Prostate gland (tissue), 2 donors: ENCODE data around the gene NKX1-1.

Experiments
- CTCF ChIP-seq, 4 experiments: fragments of 200-600 bp in 2 of 4; fragments of 450-650 bp in 2 of 4; sonication (generic) in 2 of 4; IDR thresholded peaks; 1 replicate in 3 of 4; 2 replicates in 1 of 4; pipeline ENCODE4 v1.5.1; 2016 to 2019; ENCODE audit warnings: antibody characterized with exemption in 4 of 4, mild to moderate bottlenecking in 2 of 4, moderate library complexity in 2 of 4
- POLR2A ChIP-seq: fragments of 450-650 bp; IDR thresholded peaks from one replicate; pipeline ENCODE4 v1.6.1; 2016; ENCODE audit warnings: antibody characterized with exemption, mild to moderate bottlenecking
- POLR2AphosphoS5 ChIP-seq: sonication (generic); formaldehyde crosslinking; IDR thresholded peaks from one replicate; pipeline ENCODE4 v1.6.1; 2017; ENCODE audit warnings: antibody characterized with exemption

- TF ChIP-seq CTCF (IDR thresholded peaks at IDR 0.05) (no peak), POLR2A (no peak), POLR2AphosphoS5 (no peak)
These were observed 45.6 kb downstream of the NKX1-1 start for GRCh38 chr4:1360423-1361283.
